Measurements from ENCODE around the gene HADHA. TPM values are rescaled to one million over a fixed set of nuclear protein-coding genes. Genes with fewer than 3 reads are reported as not detected.

The HADHA gene
- total and polyA plus RNA-seq, 2 donors, result 57.1 to 114 TPM

- peaks cover 0 to 7% of the 10 kb centered on the region in 2 donors for H3K9me3 ChIP-seq (ENCODE audit: control insufficient read depth in 2 of 2, insufficient read depth in 1 of 2, low read length in 1 of 2)
- H3K36me3 ChIP-seq (ENCODE audit: control insufficient read depth in 2 of 2, insufficient read depth in 2 of 2, low read length in 1 of 2), result peaks cover 30 to 53% of the 10 kb centered on the region in 2 donors
- H3K4me3 ChIP-seq (ENCODE audit: low read length in 2 of 2), result no peak overlapping the region
- DNase-seq (ENCODE audit: low read depth in 6 of 9, low spot score in 9 of 9), result no peak
- H3K27me3 ChIP-seq (ENCODE audit: control insufficient read depth in 2 of 2, insufficient read depth in 1 of 2, low read length in 1 of 2), result no peaks in the 10 kb centered on the region
- H3K4me1 ChIP-seq (ENCODE audit: control insufficient read depth in 2 of 2, insufficient read depth in 2 of 2, low read length in 2 of 2), result no peaks in the 10 kb centered on the region
- no peak overlapping the region for H3K27ac ChIP-seq (ENCODE audit: low read depth in 1 of 2, low read length in 1 of 2)
- 100% methylated on average over 1 of the region's 1 CpG for WGBS
Measured at GRCh38 chr2:26215833-26216232, 28.6 kb downstream of the HADHA start.

- 97% methylated on average over 1 of the region's 1 CpG for WGBS
- Histone ChIP-seq H3K27ac (ENCODE audit: low read depth in 1 of 2, low read length in 1 of 2) (no peak overlapping the region), H3K4me1 (ENCODE audit: control insufficient read depth in 2 of 2, insufficient read depth in 2 of 2, low read length in 2 of 2) (no peaks in the 10 kb centered on the region), H3K36me3 (ENCODE audit: control insufficient read depth in 2 of 2, insufficient read depth in 2 of 2, low read length in 1 of 2) (peaks cover 34 to 51% of the 10 kb centered on the region in 2 donors), H3K4me3 (ENCODE audit: low read length in 2 of 2) (no peak overlapping the region), H3K9me3 (ENCODE audit: control insufficient read depth in 2 of 2, insufficient read depth in 1 of 2, low read length in 1 of 2) (peaks cover 0 to 7% of the 10 kb centered on the region in 2 donors), H3K27me3 (ENCODE audit: control insufficient read depth in 2 of 2, insufficient read depth in 1 of 2, low read length in 1 of 2) (no peaks in the 10 kb centered on the region)
- no peak for DNase-seq (ENCODE audit: low read depth in 6 of 9, low spot score in 9 of 9)
Measured at GRCh38 chr2:26214759-26215158, 29.7 kb downstream of the HADHA start.

- no peaks in the 10 kb centered on the region for H3K9me3 ChIP-seq (ENCODE audit: control insufficient read depth in 2 of 2, insufficient read depth in 1 of 2, low read length in 1 of 2)
- no peak for DNase-seq (ENCODE audit: low read depth in 6 of 9, low spot score in 9 of 9)
- H3K4me1 ChIP-seq (ENCODE audit: control insufficient read depth in 2 of 2, insufficient read depth in 2 of 2, low read length in 2 of 2), result no peaks in the 10 kb centered on the region
- no peak overlapping the region for H3K4me3 ChIP-seq (ENCODE audit: low read length in 2 of 2)
- peaks cover 35 to 57% of the 10 kb centered on the region in 2 donors for H3K36me3 ChIP-seq (ENCODE audit: control insufficient read depth in 2 of 2, insufficient read depth in 2 of 2, low read length in 1 of 2)
- 99% methylated on average over 5 of the region's 5 CpGs for WGBS
- no peak overlapping the region for H3K27ac ChIP-seq (ENCODE audit: low read depth in 1 of 2, low read length in 1 of 2)
- H3K27me3 ChIP-seq (ENCODE audit: control insufficient read depth in 2 of 2, insufficient read depth in 1 of 2, low read length in 1 of 2), result no peaks in the 10 kb centered on the region
Measured at GRCh38 chr2:26212011-26212410, 32.4 kb downstream of the HADHA start.

GRCh38 chr2:26203906-26204305 is 40.5 kb downstream of the HADHA start:
- no peak overlapping the region for H3K4me3 ChIP-seq (ENCODE audit: low read length in 2 of 2)
- H3K27ac ChIP-seq (ENCODE audit: low read depth in 1 of 2, low read length in 1 of 2), result no peak overlapping the region
- H3K36me3 ChIP-seq (ENCODE audit: control insufficient read depth in 2 of 2, insufficient read depth in 2 of 2, low read length in 1 of 2), result peaks cover 39 to 61% of the 10 kb centered on the region in 2 donors
- no peaks in the 10 kb centered on the region for H3K9me3 ChIP-seq (ENCODE audit: control insufficient read depth in 2 of 2, insufficient read depth in 1 of 2, low read length in 1 of 2)
- no peak for DNase-seq (ENCODE audit: low read depth in 6 of 9, low spot score in 9 of 9)
- no peaks in the 10 kb centered on the region for H3K4me1 ChIP-seq (ENCODE audit: control insufficient read depth in 2 of 2, insufficient read depth in 2 of 2, low read length in 2 of 2)
- WGBS, result 97% methylated on average over 7 of the region's 7 CpGs
- H3K27me3 ChIP-seq (ENCODE audit: control insufficient read depth in 2 of 2, insufficient read depth in 1 of 2, low read length in 1 of 2), result no peaks in the 10 kb centered on the region

GRCh38 chr2:26202981-26203490 is 41.4 kb downstream of the HADHA start:
- WGBS, result 85% methylated on average over 1 of the region's 1 CpG
- DNase-seq (ENCODE audit: low read depth in 6 of 9, low spot score in 9 of 9), result no peak
- H3K4me3 ChIP-seq (ENCODE audit: low read length in 2 of 2), result no peak overlapping the region
- no peak overlapping the region for H3K27ac ChIP-seq (ENCODE audit: low read depth in 1 of 2, low read length in 1 of 2)
- H3K36me3 ChIP-seq (ENCODE audit: control insufficient read depth in 2 of 2, insufficient read depth in 2 of 2, low read length in 1 of 2), result peaks cover 37 to 60% of the 10 kb centered on the region in 2 donors
- no peaks in the 10 kb centered on the region for H3K4me1 ChIP-seq (ENCODE audit: control insufficient read depth in 2 of 2, insufficient read depth in 2 of 2, low read length in 2 of 2)
- H3K9me3 ChIP-seq (ENCODE audit: control insufficient read depth in 2 of 2, insufficient read depth in 1 of 2, low read length in 1 of 2), result no peaks in the 10 kb centered on the region
- H3K27me3 ChIP-seq (ENCODE audit: control insufficient read depth in 2 of 2, insufficient read depth in 1 of 2, low read length in 1 of 2), result no peaks in the 10 kb centered on the region

- Histone ChIP-seq H3K4me3 (ENCODE audit: low read length in 2 of 2) (no peak overlapping the region), H3K9me3 (ENCODE audit: control insufficient read depth in 2 of 2, insufficient read depth in 1 of 2, low read length in 1 of 2) (no peaks in the 10 kb centered on the region), H3K27ac (ENCODE audit: low read depth in 1 of 2, low read length in 1 of 2) (no peak overlapping the region), H3K27me3 (ENCODE audit: control insufficient read depth in 2 of 2, insufficient read depth in 1 of 2, low read length in 1 of 2) (no peaks in the 10 kb centered on the region), H3K4me1 (ENCODE audit: control insufficient read depth in 2 of 2, insufficient read depth in 2 of 2, low read length in 2 of 2) (no peaks in the 10 kb centered on the region), H3K36me3 (ENCODE audit: control insufficient read depth in 2 of 2, insufficient read depth in 2 of 2, low read length in 1 of 2) (peaks cover 73 to 90% of the 10 kb centered on the region in 2 donors)
- DNase-seq (ENCODE audit: low read depth in 6 of 9, low spot score in 9 of 9), result no peak
- WGBS, result 98% methylated on average over 4 of the region's 4 CpGs
Measured at GRCh38 chr2:26197516-26197915, 46.9 kb downstream of the HADHA start.

GRCh38 chr2:26196683-26197418 is 47.6 kb downstream of the HADHA start:
- H3K4me3 ChIP-seq (ENCODE audit: low read length in 2 of 2), result no peak overlapping the region
- H3K27ac ChIP-seq (ENCODE audit: low read depth in 1 of 2, low read length in 1 of 2), result no peak overlapping the region
- no peaks in the 10 kb centered on the region for H3K27me3 ChIP-seq (ENCODE audit: control insufficient read depth in 2 of 2, insufficient read depth in 1 of 2, low read length in 1 of 2)
- no peaks in the 10 kb centered on the region for H3K9me3 ChIP-seq (ENCODE audit: control insufficient read depth in 2 of 2, insufficient read depth in 1 of 2, low read length in 1 of 2)
- WGBS, result 87% methylated on average over 9 of the region's 9 CpGs
- H3K4me1 ChIP-seq (ENCODE audit: control insufficient read depth in 2 of 2, insufficient read depth in 2 of 2, low read length in 2 of 2), result no peaks in the 10 kb centered on the region
- no peak for DNase-seq (ENCODE audit: low read depth in 6 of 9, low spot score in 9 of 9)
- H3K36me3 ChIP-seq (ENCODE audit: control insufficient read depth in 2 of 2, insufficient read depth in 2 of 2, low read length in 1 of 2), result peaks cover 78 to 91% of the 10 kb centered on the region in 2 donors

- WGBS, result 96% methylated on average over 12 of the region's 12 CpGs
- no peaks in the 10 kb centered on the region for H3K9me3 ChIP-seq (ENCODE audit: control insufficient read depth in 2 of 2, insufficient read depth in 1 of 2, low read length in 1 of 2)
- no peak overlapping the region for H3K4me3 ChIP-seq (ENCODE audit: low read length in 2 of 2)
- no peak overlapping the region for H3K27ac ChIP-seq (ENCODE audit: low read depth in 1 of 2, low read length in 1 of 2)
- no peaks in the 10 kb centered on the region for H3K4me1 ChIP-seq (ENCODE audit: control insufficient read depth in 2 of 2, insufficient read depth in 2 of 2, low read length in 2 of 2)
- H3K36me3 ChIP-seq (ENCODE audit: control insufficient read depth in 2 of 2, insufficient read depth in 2 of 2, low read length in 1 of 2), result peaks cover 83 to 95% of the 10 kb centered on the region in 2 donors
- no peak for DNase-seq (ENCODE audit: low read depth in 6 of 9, low spot score in 9 of 9)
- no peaks in the 10 kb centered on the region for H3K27me3 ChIP-seq (ENCODE audit: control insufficient read depth in 2 of 2, insufficient read depth in 1 of 2, low read length in 1 of 2)
Measured at GRCh38 chr2:26195040-26195984, 49.1 kb downstream of the HADHA start.

All from thymus (tissue), 11 donors.